ENCODE results near the gene THAP11. TPM values are rescaled to one million over a fixed set of nuclear protein-coding genes. Genes with fewer than 3 reads are reported as not detected.

The THAP11 gene
- total and polyA plus RNA-seq, 2 of the 13 experiments (the other 11 are each of a cell fraction or from before 2014, with no cell fraction given), result 44.2 to 53.4 TPM

GRCh38 chr16:67857547-67858233 lies 15.6 kb downstream of the THAP11 start (continued):
- TF ChIP-seq ZNF451 (CRISPR knock-in tag; IDR thresholded peaks at IDR 0.05) (no peak), USF2 (IDR thresholded peaks at IDR 0.05; ENCODE audit: low read depth, low read length) (no peak), USF2 (CRISPR knock-in tag; IDR thresholded peaks at IDR 0.05; ENCODE audit: borderline replicate concordance) (no peak), EEA1 (CRISPR knock-in tag; IDR thresholded peaks at IDR 0.05; ENCODE audit: borderline replicate concordance) (no peak), EHMT2 (IDR thresholded peaks at IDR 0.05; ENCODE audit: borderline replicate concordance, low read depth, low read length) (peak; percentile 26; the same call in 1 of the 2 replicates), PITX1 (CRISPR knock-in tag; IDR thresholded peaks at IDR 0.05) (no peak; the same call in 1 of the 2 replicates), GATAD2A (CRISPR knock-in tag; IDR thresholded peaks at IDR 0.05) (peak; percentile 67), NPAS2 (CRISPR knock-in tag; IDR thresholded peaks at IDR 0.05; ENCODE audit: borderline replicate concordance) (no peak), NONO (IDR thresholded peaks at IDR 0.05) (no peak), NONO (CRISPR knock-in tag; conservative IDR thresholded peaks at IDR 0.05) (no peak), DDIT3 (CRISPR knock-in tag; IDR thresholded peaks at IDR 0.05) (no peak), NCOA5 (CRISPR knock-in tag; IDR thresholded peaks at IDR 0.05) (no peak), ZKSCAN5 (CRISPR knock-in tag; IDR thresholded peaks at IDR 0.05) (no peak), ATF1 (CRISPR knock-in tag; IDR thresholded peaks at IDR 0.05) (no peak), THRA (CRISPR knock-in tag; IDR thresholded peaks at IDR 0.05; ENCODE audit: borderline replicate concordance) (no peak), SKIL (CRISPR knock-in tag; IDR thresholded peaks at IDR 0.05; ENCODE audit: borderline replicate concordance) (peak; percentile 52; the same call in 1 of the 2 replicates), ZNF121 (CRISPR knock-in tag; IDR thresholded peaks at IDR 0.05) (no peak), SMARCE1 (IDR thresholded peaks at IDR 0.05; ENCODE audit: borderline replicate concordance) (no peak), THAP8 (CRISPR knock-in tag; IDR thresholded peaks at IDR 0.05; ENCODE audit: borderline replicate concordance) (no peak), PHF5A (CRISPR knock-in tag; IDR thresholded peaks at IDR 0.05; ENCODE audit: low read depth, unreplicated experiment) (no peak), ZNF530 (CRISPR knock-in tag; IDR thresholded peaks at IDR 0.05; ENCODE audit: low read depth) (no peak), ZBTB37 (CRISPR knock-in tag; IDR thresholded peaks at IDR 0.05) (no peak), ZNF672 (CRISPR knock-in tag; IDR thresholded peaks at IDR 0.05) (no peak)

Data from HepG2 (cell line).